HL-60 (cell line): ENCODE measurements around the gene GRM8.

ENCODE experiments used
- DNase-seq, 2 experiments: peaks; one replicate each; pipeline ENCODE4 v3.0.0-alpha.2; 2010 to 2020; ENCODE audit warnings: low read depth in 1 of 2, low spot score in 1 of 2
- H3K27ac ChIP-seq: fragments of 250-450 bp; sonication (Bioruptor Pico); replicated peaks from 2 replicates; pipeline ENCODE4 v1.5.1; 2020; ENCODE audit warnings: mild to moderate bottlenecking, moderate library complexity
- H3K27me3 ChIP-seq: fragments of 250-450 bp; sonication (Bioruptor Pico); 2 replicates; pipeline ENCODE4 v1.5.1; 2021; ENCODE audit warnings: mild to moderate bottlenecking, moderate library complexity; ENCODE audit not compliant: insufficient read depth, poor library complexity, severe bottlenecking
- H3K4me3 ChIP-seq: replicated peaks from 2 replicates; pipeline ENCODE4 v1.5.1; 2011; ENCODE audit warnings: mild to moderate bottlenecking, control low read depth, low read length; ENCODE audit not compliant: insufficient read depth
- CTCF ChIP-seq: IDR thresholded peaks from one replicate; pipeline ENCODE4 v1.5.1; 2011; ENCODE audit warnings: low read length, control low read depth, inconsistent platforms; ENCODE audit not compliant: insufficient read depth
- GABPA ChIP-seq: IDR thresholded peaks from 2 replicates; pipeline ENCODE4 v1.6.1; 2012; ENCODE audit warnings: low read depth
- POLR2AphosphoS5 ChIP-seq: IDR thresholded peaks from 2 replicates; pipeline ENCODE4 v1.6.1; 2012; ENCODE audit warnings: low read depth
- SPI1 ChIP-seq: IDR thresholded peaks from 2 replicates; pipeline ENCODE4 v1.6.1; 2012; ENCODE audit warnings: low read depth, mild to moderate bottlenecking, borderline replicate concordance
- TF ChIP-seq, protein P1 (sequence below): IDR thresholded peaks from 2 replicates; pipeline ENCODE4 v1.6.1; 2012; ENCODE audit warnings: low read depth; ENCODE audit not compliant: insufficient replicate concordance

The GRM8 gene

DNA sequence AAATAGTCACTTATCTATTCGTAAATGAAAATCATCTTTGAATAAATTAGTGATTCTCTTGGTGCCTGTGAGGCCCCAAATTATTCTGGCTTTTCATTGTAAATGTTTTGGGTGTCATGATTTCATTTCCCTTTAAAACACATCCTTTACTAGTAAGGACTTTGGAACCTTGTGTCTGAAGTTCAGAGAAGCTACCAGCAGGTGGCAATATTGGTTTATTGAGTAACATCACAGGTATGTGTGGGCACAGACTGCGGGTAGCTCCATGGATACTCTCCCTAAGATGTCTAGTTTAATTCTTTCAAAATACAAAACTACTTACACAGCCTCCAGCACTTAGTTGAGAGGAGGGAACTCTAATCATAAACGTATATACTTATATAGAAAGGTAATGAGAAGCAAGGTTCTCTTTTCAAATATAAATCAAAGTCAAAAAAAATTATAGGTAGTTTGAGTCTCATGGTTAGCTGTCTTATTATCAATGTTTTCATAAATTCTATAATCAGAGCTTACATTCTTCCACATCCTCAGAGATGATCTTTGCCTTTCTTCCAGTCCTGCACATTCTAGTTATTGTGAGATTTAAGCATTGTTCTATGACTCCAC is 449.6 kb downstream of the GRM8 start:
- peak; percentile 32 to 61 for DNase-seq

GRCh38 chr7:126801733-126802132 is 451.0 kb downstream of the GRM8 start:
- H3K4me3 ChIP-seq = no peak overlapping the region
- no peak for DNase-seq
- H3K27ac ChIP-seq = no peak overlapping the region
- no peaks in the 10 kb centered on the region for H3K27me3 ChIP-seq
- TF ChIP-seq GABPA (no peak), POLR2AphosphoS5 (no peak), SPI1 (no peak), CTCF (no peak)
- TF ChIP-seq, protein P1, sequence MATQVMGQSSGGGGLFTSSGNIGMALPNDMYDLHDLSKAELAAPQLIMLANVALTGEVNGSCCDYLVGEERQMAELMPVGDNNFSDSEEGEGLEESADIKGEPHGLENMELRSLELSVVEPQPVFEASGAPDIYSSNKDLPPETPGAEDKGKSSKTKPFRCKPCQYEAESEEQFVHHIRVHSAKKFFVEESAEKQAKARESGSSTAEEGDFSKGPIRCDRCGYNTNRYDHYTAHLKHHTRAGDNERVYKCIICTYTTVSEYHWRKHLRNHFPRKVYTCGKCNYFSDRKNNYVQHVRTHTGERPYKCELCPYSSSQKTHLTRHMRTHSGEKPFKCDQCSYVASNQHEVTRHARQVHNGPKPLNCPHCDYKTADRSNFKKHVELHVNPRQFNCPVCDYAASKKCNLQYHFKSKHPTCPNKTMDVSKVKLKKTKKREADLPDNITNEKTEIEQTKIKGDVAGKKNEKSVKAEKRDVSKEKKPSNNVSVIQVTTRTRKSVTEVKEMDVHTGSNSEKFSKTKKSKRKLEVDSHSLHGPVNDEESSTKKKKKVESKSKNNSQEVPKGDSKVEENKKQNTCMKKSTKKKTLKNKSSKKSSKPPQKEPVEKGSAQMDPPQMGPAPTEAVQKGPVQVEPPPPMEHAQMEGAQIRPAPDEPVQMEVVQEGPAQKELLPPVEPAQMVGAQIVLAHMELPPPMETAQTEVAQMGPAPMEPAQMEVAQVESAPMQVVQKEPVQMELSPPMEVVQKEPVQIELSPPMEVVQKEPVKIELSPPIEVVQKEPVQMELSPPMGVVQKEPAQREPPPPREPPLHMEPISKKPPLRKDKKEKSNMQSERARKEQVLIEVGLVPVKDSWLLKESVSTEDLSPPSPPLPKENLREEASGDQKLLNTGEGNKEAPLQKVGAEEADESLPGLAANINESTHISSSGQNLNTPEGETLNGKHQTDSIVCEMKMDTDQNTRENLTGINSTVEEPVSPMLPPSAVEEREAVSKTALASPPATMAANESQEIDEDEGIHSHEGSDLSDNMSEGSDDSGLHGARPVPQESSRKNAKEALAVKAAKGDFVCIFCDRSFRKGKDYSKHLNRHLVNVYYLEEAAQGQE = no peak

More for the DNA sequence above, 449.6 kb downstream of the GRM8 start:
- Histone ChIP-seq H3K27me3 (no peaks in the 10 kb centered on the region), H3K4me3 (no peak overlapping the region), H3K27ac (no peak overlapping the region)
- TF ChIP-seq SPI1 (no peak), CTCF (peak; percentile 30)

DNA sequence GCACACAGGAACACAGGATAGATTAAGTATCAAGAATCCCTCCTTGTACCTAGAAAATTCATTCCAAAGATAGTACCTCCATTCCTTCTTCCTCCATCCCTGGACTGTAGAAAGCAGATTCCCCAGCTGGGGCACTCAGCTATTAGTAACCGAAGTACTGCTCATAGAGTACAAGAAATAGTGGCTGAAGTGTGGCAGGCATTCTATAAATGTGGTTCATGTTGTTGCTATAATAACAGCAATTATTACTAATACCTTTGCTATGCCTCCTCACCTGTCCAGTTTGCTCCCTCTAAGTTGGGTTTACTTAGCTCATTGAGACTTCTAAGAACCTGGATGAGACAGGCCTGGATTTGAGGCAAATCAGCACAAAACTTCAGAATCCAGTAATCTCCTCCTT is 453.2 kb downstream of the GRM8 start:
- TF ChIP-seq POLR2AphosphoS5 = no peak
- no peak for TF ChIP-seq GABPA
- no peak for TF ChIP-seq SPI1
- no peak for TF ChIP-seq CTCF
- TF ChIP-seq, protein P1 = no peak
- Histone ChIP-seq H3K4me3 (no peak overlapping the region), H3K27me3 (peaks cover 3% of the 10 kb centered on the region), H3K27ac (no peak overlapping the region)
- DNase-seq = no peak

GRCh38 chr7:126792521-126792920 is 460.2 kb downstream of the GRM8 start:
- no peak for TF ChIP-seq SPI1
- TF ChIP-seq POLR2AphosphoS5 = no peak
- no peak for TF ChIP-seq CTCF
- TF ChIP-seq, protein P1 = no peak
- no peak for TF ChIP-seq GABPA
- Histone ChIP-seq H3K4me3 (no peak overlapping the region), H3K27ac (no peak overlapping the region), H3K27me3 (peaks cover 5% of the 10 kb centered on the region)
- no peak for DNase-seq
